Measurements from ENCODE around the gene GRM5. TPM values are rescaled to one million over a fixed set of nuclear protein-coding genes. Genes with fewer than 3 reads are reported as not detected.
"Not testable (repeated sequence)": the region's sequence is repeated elsewhere in the genome, so short reads cannot be mapped to it uniquely, and the experiment has no call there.

Gene GRM5
- total RNA-seq, 1 donor from 2014 or later: not detected

DNA sequence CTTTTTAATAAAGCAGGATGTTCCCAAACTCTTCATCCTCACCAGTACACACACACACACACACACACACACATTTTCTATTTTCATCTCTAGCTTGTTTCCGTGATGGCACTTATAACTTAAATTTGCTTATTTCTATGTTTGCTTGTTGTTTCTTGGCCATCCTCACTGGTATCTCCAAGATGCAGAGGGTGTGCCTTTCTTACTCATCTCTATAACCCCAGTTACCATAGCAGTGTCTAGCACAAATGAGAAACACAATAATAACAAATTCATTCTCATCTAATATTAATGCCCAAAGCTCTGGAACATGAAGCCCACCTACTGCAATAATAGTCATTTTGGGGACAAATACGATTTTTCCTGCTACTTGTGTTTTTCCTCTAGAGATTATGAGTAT is 156.3 kb downstream of the GRM5 start:
- Histone ChIP-seq H3K79me2 (ENCODE audit: low read depth) (no peaks in the 10 kb centered on the region), H3F3A (ENCODE audit: low read depth) (no peaks in the 10 kb centered on the region), H2AFZ (replicated peaks) (no peak overlapping the region), H3K4me1 (no peaks in the 10 kb centered on the region), H3K4me2 (no peak overlapping the region), H3K27me3 (no peaks in the 10 kb centered on the region), H3K9me3 (ENCODE audit: low read depth) (no peaks in the 10 kb centered on the region), H4K20me1 (ENCODE audit: low read depth) (no peaks in the 10 kb centered on the region), H3K27ac (no peak overlapping the region), H3K36me3 (no peaks in the 10 kb centered on the region), H3K9ac (no peak overlapping the region), H3K4me3 (no peak overlapping the region)
- Mint-ChIP-seq H3K4me1 (no peaks in the 10 kb centered on the region), H3K4me3 (no peak overlapping the region), H3K36me3 (no peaks in the 10 kb centered on the region), H3K9me3 (no peaks in the 10 kb centered on the region), H3K27me3 (ENCODE audit: insufficient read depth, low read depth) (no peaks in the 10 kb centered on the region), H3K27ac (no peak overlapping the region)
- no peak for TF ChIP-seq EZH2 (IDR thresholded peaks at IDR 0.05)
- TF ChIP-seq, protein P1, sequence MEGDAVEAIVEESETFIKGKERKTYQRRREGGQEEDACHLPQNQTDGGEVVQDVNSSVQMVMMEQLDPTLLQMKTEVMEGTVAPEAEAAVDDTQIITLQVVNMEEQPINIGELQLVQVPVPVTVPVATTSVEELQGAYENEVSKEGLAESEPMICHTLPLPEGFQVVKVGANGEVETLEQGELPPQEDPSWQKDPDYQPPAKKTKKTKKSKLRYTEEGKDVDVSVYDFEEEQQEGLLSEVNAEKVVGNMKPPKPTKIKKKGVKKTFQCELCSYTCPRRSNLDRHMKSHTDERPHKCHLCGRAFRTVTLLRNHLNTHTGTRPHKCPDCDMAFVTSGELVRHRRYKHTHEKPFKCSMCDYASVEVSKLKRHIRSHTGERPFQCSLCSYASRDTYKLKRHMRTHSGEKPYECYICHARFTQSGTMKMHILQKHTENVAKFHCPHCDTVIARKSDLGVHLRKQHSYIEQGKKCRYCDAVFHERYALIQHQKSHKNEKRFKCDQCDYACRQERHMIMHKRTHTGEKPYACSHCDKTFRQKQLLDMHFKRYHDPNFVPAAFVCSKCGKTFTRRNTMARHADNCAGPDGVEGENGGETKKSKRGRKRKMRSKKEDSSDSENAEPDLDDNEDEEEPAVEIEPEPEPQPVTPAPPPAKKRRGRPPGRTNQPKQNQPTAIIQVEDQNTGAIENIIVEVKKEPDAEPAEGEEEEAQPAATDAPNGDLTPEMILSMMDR (IDR thresholded peaks at IDR 0.05): no peak
- no peak for TF ChIP-seq EZH2phosphoT487 (IDR thresholded peaks at IDR 0.05)
- DNase-seq (ENCODE audit: low spot score): no peak

DNA sequence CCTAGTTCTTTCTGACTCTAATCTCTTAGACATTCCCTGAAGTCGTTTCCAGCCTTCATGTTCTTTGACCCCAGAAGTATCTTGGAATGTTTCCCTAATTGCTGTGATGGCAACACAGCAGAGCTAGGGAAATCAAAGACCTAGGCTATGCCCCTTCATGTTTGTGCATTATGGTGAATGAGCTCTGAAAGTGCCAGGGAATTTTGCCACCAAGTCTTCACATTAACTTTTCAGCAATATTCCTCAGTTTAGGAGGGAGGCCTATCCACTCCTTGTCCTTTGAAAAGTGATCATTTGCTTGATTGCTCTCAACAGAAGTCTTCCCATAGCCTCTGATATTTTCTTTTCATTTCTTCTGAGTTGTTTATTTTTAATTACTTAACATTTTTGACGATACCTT is 164.3 kb downstream of the GRM5 start:
- not testable (repeated sequence) for H3K27me3 Mint-ChIP-seq (ENCODE audit: insufficient read depth, low read depth); H3K4me1 Mint-ChIP-seq; H3K4me2 ChIP-seq; H4K20me1 ChIP-seq (ENCODE audit: low read depth); H3K36me3 Mint-ChIP-seq; H2AFZ ChIP-seq (replicated peaks); H3K27me3 ChIP-seq; H3K4me1 ChIP-seq; H3K9me3 ChIP-seq (ENCODE audit: low read depth); H3K79me2 ChIP-seq (ENCODE audit: low read depth); H3F3A ChIP-seq (ENCODE audit: low read depth); H3K9ac ChIP-seq; H3K9me3 Mint-ChIP-seq; H3K4me3 ChIP-seq; H3K27ac Mint-ChIP-seq; H3K27ac ChIP-seq; H3K36me3 ChIP-seq; DNase-seq (ENCODE audit: low spot score); H3K4me3 Mint-ChIP-seq

DNA sequence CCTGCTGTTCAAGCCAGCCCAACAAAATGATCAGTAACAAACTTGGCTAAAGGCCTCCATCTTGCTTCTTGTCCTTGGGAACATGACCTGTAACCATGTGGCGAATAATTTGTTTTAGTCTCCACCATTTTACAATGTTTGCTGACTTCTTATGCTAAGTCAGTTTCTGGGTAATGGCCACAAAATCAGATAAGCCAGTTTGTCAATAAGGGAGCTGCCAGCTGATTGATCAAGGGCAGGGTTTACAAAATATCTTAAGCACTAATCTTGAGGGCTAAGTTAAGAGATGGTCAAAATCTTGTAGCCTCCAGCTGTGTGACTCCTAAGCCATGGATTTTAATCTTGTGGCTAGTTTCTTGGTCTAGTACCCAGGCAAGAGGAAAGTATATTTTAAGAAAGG is 176.9 kb downstream of the GRM5 start:
- not testable (repeated sequence) for H3K27ac Mint-ChIP-seq, H3K9me3 Mint-ChIP-seq

DNA sequence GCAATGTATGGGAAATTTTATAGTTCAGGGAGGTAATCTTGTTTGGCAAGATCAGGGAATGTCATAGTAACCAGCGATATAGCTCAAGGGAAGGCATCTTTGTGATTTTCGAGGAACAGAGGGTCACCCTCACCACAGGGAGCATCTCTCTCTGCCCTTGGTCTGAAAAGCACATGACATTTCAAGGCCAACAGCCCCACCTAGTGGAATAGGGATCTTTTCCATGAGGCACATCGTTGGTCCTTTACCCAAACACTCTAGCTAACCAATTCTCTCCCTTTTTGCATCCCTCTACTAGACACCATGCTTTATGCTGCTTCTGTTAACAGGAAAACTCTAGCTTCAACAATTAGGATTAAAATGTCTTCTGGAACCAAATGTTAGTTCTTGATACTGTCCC is 179.0 kb downstream of the GRM5 start:
- Mint-ChIP-seq H3K27me3 (ENCODE audit: insufficient read depth, low read depth) (peaks cover 3% of the 10 kb centered on the region), H3K4me3 (no peak overlapping the region), H3K27ac (no peak overlapping the region), H3K4me1 (no peaks in the 10 kb centered on the region), H3K36me3 (no peaks in the 10 kb centered on the region), H3K9me3 (peaks cover 10% of the 10 kb centered on the region)
- H3K27me3 ChIP-seq: no peaks in the 10 kb centered on the region
- no peaks in the 10 kb centered on the region for H3F3A ChIP-seq (ENCODE audit: low read depth)
- H2AFZ ChIP-seq (replicated peaks): no peak overlapping the region
- H3K4me2 ChIP-seq: no peak overlapping the region
- no peaks in the 10 kb centered on the region for H3K36me3 ChIP-seq
- no peaks in the 10 kb centered on the region for H3K9me3 ChIP-seq (ENCODE audit: low read depth)
- H3K4me3 ChIP-seq: no peak overlapping the region
- H3K79me2 ChIP-seq (ENCODE audit: low read depth): no peaks in the 10 kb centered on the region
- no peak for TF ChIP-seq EZH2phosphoT487 (IDR thresholded peaks at IDR 0.05)
- no peak for TF ChIP-seq EZH2 (IDR thresholded peaks at IDR 0.05)
- TF ChIP-seq, protein P1 (IDR thresholded peaks at IDR 0.05): peak; percentile 62
- no peaks in the 10 kb centered on the region for H4K20me1 ChIP-seq (ENCODE audit: low read depth)
- H3K9ac ChIP-seq: no peak overlapping the region
- H3K4me1 ChIP-seq: no peaks in the 10 kb centered on the region
- DNase-seq (ENCODE audit: low spot score): peak; percentile 70
- no peak overlapping the region for H3K27ac ChIP-seq

More for the DNA sequence above, 176.9 kb downstream of the GRM5 start:
- H3K4me1 Mint-ChIP-seq; H3K4me2 ChIP-seq; H3K4me3 ChIP-seq; H3K27ac ChIP-seq; H3K9me3 ChIP-seq (ENCODE audit: low read depth); H3K27me3 ChIP-seq; H3K4me1 ChIP-seq; H2AFZ ChIP-seq (replicated peaks); H3K27me3 Mint-ChIP-seq (ENCODE audit: insufficient read depth, low read depth); H3K36me3 ChIP-seq; DNase-seq (ENCODE audit: low spot score); H3F3A ChIP-seq (ENCODE audit: low read depth); H3K4me3 Mint-ChIP-seq; H3K36me3 Mint-ChIP-seq; H3K9ac ChIP-seq; H3K79me2 ChIP-seq (ENCODE audit: low read depth); H4K20me1 ChIP-seq (ENCODE audit: low read depth): not testable (repeated sequence)

DNA sequence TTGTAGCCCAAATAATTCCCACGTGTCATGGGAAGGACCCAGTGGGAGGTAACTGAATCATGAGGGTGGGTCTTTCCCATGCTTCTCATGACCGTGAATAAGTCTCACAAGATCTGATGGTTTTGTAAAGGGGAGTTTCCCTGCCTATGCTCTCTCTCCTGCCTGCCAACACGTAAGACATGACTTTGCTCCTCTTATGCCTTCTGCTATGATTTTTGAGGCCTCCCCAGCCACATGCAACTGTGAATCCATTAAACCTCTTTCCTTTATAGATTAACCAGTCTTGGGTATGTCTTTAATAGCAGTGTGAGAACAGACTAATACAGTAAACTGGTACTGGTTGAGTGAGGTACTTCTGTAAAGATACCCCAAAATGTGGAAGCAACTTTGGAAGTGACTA is 183.0 kb downstream of the GRM5 start:
- H3K4me3 Mint-ChIP-seq; H3K27ac Mint-ChIP-seq; H3K4me1 Mint-ChIP-seq; H3K27ac ChIP-seq; H3K4me2 ChIP-seq; H3F3A ChIP-seq (ENCODE audit: low read depth); H2AFZ ChIP-seq (replicated peaks); H3K9ac ChIP-seq; H3K4me3 ChIP-seq; H3K79me2 ChIP-seq (ENCODE audit: low read depth); DNase-seq (ENCODE audit: low spot score); H3K9me3 Mint-ChIP-seq; H3K27me3 Mint-ChIP-seq (ENCODE audit: insufficient read depth, low read depth); H3K9me3 ChIP-seq (ENCODE audit: low read depth); H3K36me3 ChIP-seq; H3K27me3 ChIP-seq; H3K4me1 ChIP-seq; H3K36me3 Mint-ChIP-seq; H4K20me1 ChIP-seq (ENCODE audit: low read depth): not testable (repeated sequence)

All from neural progenitor cell (in vitro differentiated cells).